Fibroblast of lung (primary cell): ENCODE data around the gene PPM1D.

Source experiments
- CTCF ChIP-seq, 2 donors: IDR thresholded peaks in 1 of 2; conservative IDR thresholded peaks in 1 of 2; 1 replicate in 1 of 2; 2 replicates in 1 of 2; pipeline ENCODE4 v1.5.1; 2011 to 2012; ENCODE audit warnings: low read length in 2 of 2, control low read depth in 1 of 2, inconsistent platforms in 1 of 2, low read depth in 1 of 2, mild to moderate bottlenecking in 1 of 2
- EZH2 ChIP-seq: IDR thresholded peaks from 2 replicates; pipeline ENCODE4 v1.5.1; 2012; ENCODE audit warnings: low read length, control low read depth, mild to moderate bottlenecking; ENCODE audit errors: missing control alignments

GRCh38 chr17:60699090-60699489 lies 99.1 kb downstream of the PPM1D start:
- TF ChIP-seq EZH2 (no peak), CTCF (conservative IDR thresholded peaks at IDR 0.05 in 1 of 2, IDR thresholded peaks at IDR 0.05 in 1 of 2; ENCODE audit: low read depth in 1 of 2, low read length in 2 of 2) (no peak)
